Measurements from ENCODE around the gene TENM3.
"Not testable (repeated sequence)": the region's sequence is repeated elsewhere in the genome, so short reads cannot be mapped to it uniquely, and the experiment has no call there.

The TENM3 gene

GRCh38 chr4:182800216-182800515 lies 557.0 kb downstream of the TENM3 start:
- no peak for DNase-seq

- DNase-seq: no peak
Observed at GRCh38 chr4:182801636-182802035, 558.4 kb downstream of the TENM3 start.

GRCh38 chr4:182802621-182803020 lies 559.4 kb downstream of the TENM3 start:
- no peak for DNase-seq

- no peak for DNase-seq
Observed at GRCh38 chr4:182803235-182803634, 560.0 kb downstream of the TENM3 start.

- DNase-seq: no peak
Observed at GRCh38 chr4:182804131-182804530, 560.9 kb downstream of the TENM3 start.

GRCh38 chr4:182805321-182805720 lies 562.1 kb downstream of the TENM3 start:
- DNase-seq: no peak

GRCh38 chr4:182805750-182806149 lies 562.5 kb downstream of the TENM3 start:
- DNase-seq: no peak

- peak; percentile 74 to 77 for DNase-seq
Observed at GRCh38 chr4:182806259-182807252, 563.4 kb downstream of the TENM3 start.

- no peak for DNase-seq
Observed at GRCh38 chr4:182807346-182807745, 564.1 kb downstream of the TENM3 start.

GRCh38 chr4:182807767-182808548 lies 564.8 kb downstream of the TENM3 start:
- no peak for DNase-seq

GRCh38 chr4:182808673-182809416 lies 565.6 kb downstream of the TENM3 start:
- DNase-seq: peak; percentile 60 to 69

- DNase-seq: peak; percentile 17 to 31
Observed at GRCh38 chr4:182809417-182810102, 566.4 kb downstream of the TENM3 start.

- DNase-seq: no peak
Observed at GRCh38 chr4:182810103-182810615, 567.0 kb downstream of the TENM3 start.

GRCh38 chr4:182812916-182813315 lies 569.7 kb downstream of the TENM3 start:
- no peak for DNase-seq

- DNase-seq: not testable (repeated sequence)
Observed at GRCh38 chr4:182814065-182814464, 570.9 kb downstream of the TENM3 start.

GRCh38 chr4:182818926-182819730 lies 575.9 kb downstream of the TENM3 start:
- no peak for DNase-seq

- DNase-seq: no peak
Observed at GRCh38 chr4:182819751-182820150, 576.5 kb downstream of the TENM3 start.

- DNase-seq: no peak
Observed at GRCh38 chr4:182822554-182822953, 579.4 kb downstream of the TENM3 start.

- no peak for DNase-seq
Observed at GRCh38 chr4:182823576-182823975, 580.4 kb downstream of the TENM3 start.

- no peak for DNase-seq
Observed at GRCh38 chr4:182825003-182825402, 581.8 kb downstream of the TENM3 start.

- no peak for DNase-seq
Observed at GRCh38 chr4:182825786-182826185, 582.6 kb downstream of the TENM3 start.

All from activated CD4-positive, alpha-beta T cell treated with anti-CD3 and anti-CD28 coated beads, Interleukin-2, amount 50 U/mL, for 48 hours (primary cell).